GM12878 (cell line): Measurements from ENCODE around the gene PRKRIP1. TPM values are rescaled to one million over a fixed set of nuclear protein-coding genes. Genes with fewer than 3 reads are reported as not detected.

Experiments used
- ATAC-seq: fragments of 200-7000 bp; cut with Tn5 transposase; 3 replicates; pipeline ENCODE4 v1.9.1; 2020; ENCODE audit warnings: mild to moderate bottlenecking, moderate library complexity
- BruUV-seq: library from RNA; stranded (reverse); fragments of 400-500 nt; replicated peaks from 2 replicates; lab custom pipeline; 2021; lab: Mats Ljungman, UMichigan
- CTCF ChIA-PET: fragments of 300-600 bp; sonication (Branson Sonifier 250); formaldehyde crosslinking; extraction: SDS; loops from one replicate; lab custom pipeline; 2021; ENCODE audit warnings: inconsistent platforms; lab: Yijun Ruan, JAX
- POLR2A ChIA-PET: fragments of 350-600 bp; formaldehyde crosslinking; extraction: SDS; loops from one replicate; lab custom pipeline; 2021; ENCODE audit warnings: inconsistent platforms; lab: Charles Lee
- RAD21 ChIA-PET: fragments of 300-600 bp; sonication (Branson Sonifier 250); formaldehyde crosslinking; loops from one replicate; lab custom pipeline; 2023; ENCODE audit warnings: antibody characterized with exemption; ENCODE audit not compliant: unreplicated experiment; lab: Charles Lee
- SMC1A ChIA-PET: fragments of 300-600 bp; sonication (Branson Sonifier 250); formaldehyde crosslinking; loops from one replicate; lab custom pipeline; 2023; ENCODE audit not compliant: unreplicated experiment, uncharacterized antibody; lab: Charles Lee
- DNase-seq: peaks from one replicate; pipeline ENCODE4 v3.0.0-alpha.2; 2011; ENCODE audit warnings: low read depth, low spot score
- FAIRE-seq: peaks from 3 replicates; lab custom pipeline; 2011; peaks lifted over from hg19 to GRCh38; lab: Jason Lieb, UNC
- H2AFZ ChIP-seq: 2 replicates; pipeline ENCODE4 v1.6.0; 2011; ENCODE audit warnings: low read depth, low read length, control low read depth; ENCODE audit not compliant: control insufficient read depth
- H3K27ac ChIP-seq: 2 replicates; pipeline ENCODE4 v1.5.1; 2011; ENCODE audit warnings: control low read depth; ENCODE audit not compliant: control insufficient read depth, insufficient read depth
- H3K27me3 ChIP-seq, 2 experiments: replicated peaks in 1 of 2; 2 replicates each; pipeline versions ENCODE4 v1.6.0 to v1.6.1; 2011; ENCODE audit warnings: low read length in 1 of 2; ENCODE audit not compliant: control insufficient read depth in 2 of 2, insufficient read depth in 2 of 2
- H3K36me3 ChIP-seq, 2 experiments: 2 replicates each; pipeline ENCODE4 v1.5.1; 2011; ENCODE audit warnings: low read length in 1 of 2; ENCODE audit not compliant: control insufficient read depth in 2 of 2, insufficient read depth in 2 of 2
- H3K4me1 ChIP-seq: 2 replicates; pipeline ENCODE4 v1.6.1; 2011; ENCODE audit warnings: mild to moderate bottlenecking, low read length, moderate library complexity, mixed read lengths; ENCODE audit not compliant: control insufficient read depth, insufficient read depth
- H3K4me2 ChIP-seq: 2 replicates; pipeline ENCODE4 v1.6.0; 2011; ENCODE audit warnings: control low read depth; ENCODE audit not compliant: control insufficient read depth, insufficient read depth
- H3K4me3 ChIP-seq: fragments of 200-600 bp; sonication (generic); 2 replicates; pipeline ENCODE4 v1.5.1; 2016
- H3K79me2 ChIP-seq: 2 replicates; pipeline ENCODE4 v1.6.0; 2011; ENCODE audit warnings: low read length; ENCODE audit not compliant: control insufficient read depth, insufficient read depth
- H3K9ac ChIP-seq: 2 replicates; pipeline ENCODE4 v1.8.0; 2011; ENCODE audit warnings: low read length, control low read depth, mixed read lengths; ENCODE audit not compliant: control insufficient read depth, insufficient read depth
- H3K9me3 ChIP-seq: replicated peaks from 3 replicates; pipeline ENCODE4 v1.5.1; 2011; ENCODE audit warnings: mild to moderate bottlenecking, low read length; ENCODE audit not compliant: control insufficient read depth, insufficient read depth
- H4K20me1 ChIP-seq: 2 replicates; pipeline ENCODE4 v1.6.0; 2011; ENCODE audit not compliant: control insufficient read depth, insufficient read depth
- CEBPB ChIP-seq, 2 experiments: fragments of 150-350 bp in 1 of 2; IDR thresholded peaks; 2 replicates each; pipeline ENCODE4 v1.6.1; 2012 to 2014; ENCODE audit warnings: low read depth in 2 of 2, low read length in 2 of 2, borderline replicate concordance in 1 of 2, inconsistent platforms in 1 of 2
- IKZF1 ChIP-seq: fragments of 450-650 bp; conservative IDR thresholded peaks from 2 replicates; pipeline ENCODE4 v1.6.1; 2017; ENCODE audit warnings: antibody characterized with exemption, mild to moderate bottlenecking
- NFXL1 ChIP-seq: fragments of 450-650 bp; IDR thresholded peaks from 2 replicates; pipeline ENCODE4 v1.6.1; 2017; ENCODE audit warnings: antibody characterized with exemption, mild to moderate bottlenecking, borderline replicate concordance
- PKNOX1 ChIP-seq: fragments of 450-650 bp; IDR thresholded peaks from 2 replicates; pipeline ENCODE4 v1.6.1; 2016; ENCODE audit warnings: mild to moderate bottlenecking
- PML ChIP-seq: IDR thresholded peaks from 2 replicates; pipeline ENCODE4 v1.6.1; 2012; ENCODE audit warnings: low read length, inconsistent platforms
- RB1 ChIP-seq: fragments of 450-650 bp; formaldehyde crosslinking; IDR thresholded peaks from 2 replicates; pipeline ENCODE4 v1.6.1; 2017; ENCODE audit warnings: mild to moderate bottlenecking, borderline replicate concordance
- SP1 ChIP-seq: IDR thresholded peaks from one replicate; pipeline ENCODE4 v1.6.1; 2011; ENCODE audit warnings: low read depth, low read length
- TAF1 ChIP-seq: IDR thresholded peaks from 2 replicates; pipeline ENCODE4 v1.6.1; 2011; ENCODE audit warnings: mild to moderate bottlenecking, low read depth, low read length, borderline replicate concordance
- TBL1XR1 ChIP-seq: IDR thresholded peaks from 2 replicates; pipeline ENCODE4 v1.6.1; 2012; ENCODE audit warnings: low read depth, low read length, improper control_type of control experiment
- YBX1 ChIP-seq: fragments of 450-650 bp; IDR thresholded peaks from 2 replicates; pipeline ENCODE4 v1.6.1; 2016; ENCODE audit warnings: antibody characterized with exemption
- WGBS: methylation state at CpG from one replicate; pipeline ENCODE4 v1.1.6; 2016; ENCODE audit warnings: low lambda C conversion rate; ENCODE audit not compliant: insufficient replicate concordance, insufficient coverage; ENCODE audit errors: missing lambda C conversion rate; 5-methylcytosine and 5-hydroxymethylcytosine counted together
- in situ Hi-C: fragments of 300-500 bp; cut with MboI; formaldehyde crosslinking; loops from 9 replicates; pipeline ENCODE4 v1.14.3; 2018; ENCODE audit warnings: mixed read lengths
- intact Hi-C: fragments of 100-400 bp; cut with micrococcal nuclease; formaldehyde crosslinking; loops from one replicate; pipeline ENCODE4 v1.14.2; 2022; ENCODE audit not compliant: unreplicated experiment
- polyA plus RNA-seq, 11 experiments: library from polyadenylated mRNA; depleted of rRNA in 4 of 11; unstranded in 6 of 11; stranded (reverse) in 5 of 11; fragments of >200 nt; fragmentation: Nextera tagmentation in 4 of 11; fragmentation: Illumina TruSeq in 1 of 11; extraction: Ambion mirVana in 4 of 11; extraction: Trizol in 1 of 11; gene quantifications; 1 replicate in 1 of 11; 2 replicates in 10 of 11; pipeline versions ENCODE4 v1.2.1 to v1.2.3, GENCODE V29; 2011 to 2016; ENCODE audit warnings: inconsistent platforms in 2 of 11, missing spikeins in 2 of 11, low read depth in 1 of 11
- total RNA-seq, 4 experiments: library from RNA; depleted of rRNA in 3 of 4; stranded (reverse); fragments of >200 nt in 3 of 4; fragmentation: Illumina TruSeq in 1 of 4; extraction: Trizol in 1 of 4; gene quantifications; 2 replicates each; pipeline versions ENCODE4 v1.2.1 to v1.2.3, GENCODE V29; 2013 to 2021
- TF ChIP-seq, protein P1 (sequence below): fragments of 450-650 bp; IDR thresholded peaks from 2 replicates; pipeline ENCODE4 v1.6.1; 2017; ENCODE audit warnings: mild to moderate bottlenecking, moderate library complexity
- TF ChIP-seq, protein P2 (sequence below): fragments of 450-650 bp; IDR thresholded peaks from 2 replicates; pipeline ENCODE4 v1.6.1; 2017; ENCODE audit warnings: antibody characterized with exemption, mild to moderate bottlenecking, moderate library complexity
- TF ChIP-seq, protein P3 (sequence below): IDR thresholded peaks from 2 replicates; pipeline ENCODE4 v1.6.1; 2012; ENCODE audit warnings: low read length, inconsistent platforms

The PRKRIP1 gene
- total and polyA plus RNA-seq, 10 of the 15 experiments (the other 5 are each of a cell fraction or from before 2014, with no cell fraction given): 17.0 to 38.4 (median 25.5) TPM

DNA sequence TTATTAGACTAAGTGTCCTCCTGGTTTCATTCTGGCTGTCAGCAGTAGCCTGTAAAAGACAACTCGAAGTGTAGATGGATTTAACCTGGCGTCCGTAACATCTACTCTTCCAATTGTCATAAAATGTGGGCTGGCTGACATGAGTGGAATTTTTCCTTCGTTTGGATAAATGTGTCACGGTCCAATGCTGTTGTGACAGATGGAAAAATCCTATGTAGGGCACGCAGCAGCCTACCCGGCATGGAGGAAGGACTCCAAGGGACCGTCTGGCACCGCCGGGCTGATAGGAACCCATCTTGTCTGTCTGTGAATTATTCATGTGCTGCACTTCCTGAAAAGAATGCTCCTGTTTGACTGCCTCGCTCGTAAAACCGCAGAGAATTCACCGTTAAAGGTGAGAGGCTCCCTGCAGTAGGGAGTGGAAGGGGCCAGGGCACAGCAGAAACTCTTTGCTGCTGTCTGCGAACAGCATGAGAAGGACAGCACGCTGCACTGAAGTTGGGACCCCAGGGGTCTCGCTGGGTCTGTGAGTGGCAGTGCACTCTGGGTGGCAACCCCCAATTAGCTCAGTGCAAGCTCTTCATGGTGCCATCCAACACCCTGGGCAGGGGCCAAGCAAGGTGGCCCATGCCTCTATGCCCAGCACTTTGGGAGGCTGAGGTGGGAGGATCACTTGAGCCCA, 35.6 kb downstream of the PRKRIP1 start:
- no TSS peak for BruUV-seq
- peak overlapping the region; percentile 15; the same call in 1 of the 2 replicates for H3K4me3 ChIP-seq
- ChIA-PET RAD21 (interaction anchor here (1.1 to 2.8 kb wide), 5 partner anchors 12 to 35 kb away, joined by 4 to 26 read pairs (median 6); no protein-coding TSS in a partner anchor), CTCF (interaction anchor here (1.2 to 5.0 kb wide), 4 partner anchors 10 to 25 kb away, joined by 3 to 39 read pairs (median 5); no protein-coding TSS in a partner anchor), POLR2A (interaction anchor here (0.6 to 13.0 kb wide), 9 partner anchors 7 to 33 kb away, joined by 3 to 210 read pairs (median 4); partner anchors contain the start of genes ALKBH4 and LRWD1), SMC1A (interaction anchor here (0.5 to 3.2 kb wide), 8 partner anchors 10 to 27 kb away, joined by 3 to 12 read pairs (median 5); no protein-coding TSS in a partner anchor)
- peak overlapping the region; percentile 72 for H3K9ac ChIP-seq
- FAIRE-seq (peak; percentile 97), ATAC-seq (peak; percentile 49), DNase-seq (no peak)
- intact Hi-C loops (no loop called here), in situ Hi-C loops (no loop called here)
- no peaks in the 10 kb centered on the region for H4K20me1 ChIP-seq
- H3K4me2 ChIP-seq: peak overlapping the region; percentile 92
- H3K4me1 ChIP-seq: peaks cover 45% of the 10 kb centered on the region
- WGBS: 1% methylated on average over 17 of the region's 17 CpGs
- peaks cover 0 to 5% of the 10 kb centered on the region in 2 experiments; a peak in 3 of 4 replicates for H3K36me3 ChIP-seq
- peak overlapping the region; percentile 93 for H3K27ac ChIP-seq
- H2AFZ ChIP-seq: peak overlapping the region; percentile 33; the same call in 1 of the 2 replicates
- H3K27me3 ChIP-seq: no peaks in the 10 kb centered on the region
- H3K79me2 ChIP-seq: peaks cover 29% of the 10 kb centered on the region
- no peaks in the 10 kb centered on the region for H3K9me3 ChIP-seq
- TF ChIP-seq PML: no peak
- no peak for TF ChIP-seq RB1
- TF ChIP-seq, protein P1, sequence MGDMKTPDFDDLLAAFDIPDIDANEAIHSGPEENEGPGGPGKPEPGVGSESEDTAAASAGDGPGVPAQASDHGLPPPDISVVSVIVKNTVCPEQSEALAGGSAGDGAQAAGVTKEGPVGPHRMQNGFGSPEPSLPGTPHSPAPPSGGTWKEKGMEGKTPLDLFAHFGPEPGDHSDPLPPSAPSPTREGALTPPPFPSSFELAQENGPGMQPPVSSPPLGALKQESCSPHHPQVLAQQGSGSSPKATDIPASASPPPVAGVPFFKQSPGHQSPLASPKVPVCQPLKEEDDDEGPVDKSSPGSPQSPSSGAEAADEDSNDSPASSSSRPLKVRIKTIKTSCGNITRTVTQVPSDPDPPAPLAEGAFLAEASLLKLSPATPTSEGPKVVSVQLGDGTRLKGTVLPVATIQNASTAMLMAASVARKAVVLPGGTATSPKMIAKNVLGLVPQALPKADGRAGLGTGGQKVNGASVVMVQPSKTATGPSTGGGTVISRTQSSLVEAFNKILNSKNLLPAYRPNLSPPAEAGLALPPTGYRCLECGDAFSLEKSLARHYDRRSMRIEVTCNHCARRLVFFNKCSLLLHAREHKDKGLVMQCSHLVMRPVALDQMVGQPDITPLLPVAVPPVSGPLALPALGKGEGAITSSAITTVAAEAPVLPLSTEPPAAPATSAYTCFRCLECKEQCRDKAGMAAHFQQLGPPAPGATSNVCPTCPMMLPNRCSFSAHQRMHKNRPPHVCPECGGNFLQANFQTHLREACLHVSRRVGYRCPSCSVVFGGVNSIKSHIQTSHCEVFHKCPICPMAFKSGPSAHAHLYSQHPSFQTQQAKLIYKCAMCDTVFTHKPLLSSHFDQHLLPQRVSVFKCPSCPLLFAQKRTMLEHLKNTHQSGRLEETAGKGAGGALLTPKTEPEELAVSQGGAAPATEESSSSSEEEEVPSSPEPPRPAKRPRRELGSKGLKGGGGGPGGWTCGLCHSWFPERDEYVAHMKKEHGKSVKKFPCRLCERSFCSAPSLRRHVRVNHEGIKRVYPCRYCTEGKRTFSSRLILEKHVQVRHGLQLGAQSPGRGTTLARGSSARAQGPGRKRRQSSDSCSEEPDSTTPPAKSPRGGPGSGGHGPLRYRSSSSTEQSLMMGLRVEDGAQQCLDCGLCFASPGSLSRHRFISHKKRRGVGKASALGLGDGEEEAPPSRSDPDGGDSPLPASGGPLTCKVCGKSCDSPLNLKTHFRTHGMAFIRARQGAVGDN: peak; percentile 78
- TF ChIP-seq PKNOX1: no peak; the same call in 1 of the 2 replicates
- TF ChIP-seq NFXL1: no peak
- no peak for TF ChIP-seq CEBPB (IDR thresholded peaks at IDR 0.05; ENCODE audit: borderline replicate concordance in 1 of 2, low read depth in 2 of 2, low read length in 2 of 2)
- TF ChIP-seq, protein P2, sequence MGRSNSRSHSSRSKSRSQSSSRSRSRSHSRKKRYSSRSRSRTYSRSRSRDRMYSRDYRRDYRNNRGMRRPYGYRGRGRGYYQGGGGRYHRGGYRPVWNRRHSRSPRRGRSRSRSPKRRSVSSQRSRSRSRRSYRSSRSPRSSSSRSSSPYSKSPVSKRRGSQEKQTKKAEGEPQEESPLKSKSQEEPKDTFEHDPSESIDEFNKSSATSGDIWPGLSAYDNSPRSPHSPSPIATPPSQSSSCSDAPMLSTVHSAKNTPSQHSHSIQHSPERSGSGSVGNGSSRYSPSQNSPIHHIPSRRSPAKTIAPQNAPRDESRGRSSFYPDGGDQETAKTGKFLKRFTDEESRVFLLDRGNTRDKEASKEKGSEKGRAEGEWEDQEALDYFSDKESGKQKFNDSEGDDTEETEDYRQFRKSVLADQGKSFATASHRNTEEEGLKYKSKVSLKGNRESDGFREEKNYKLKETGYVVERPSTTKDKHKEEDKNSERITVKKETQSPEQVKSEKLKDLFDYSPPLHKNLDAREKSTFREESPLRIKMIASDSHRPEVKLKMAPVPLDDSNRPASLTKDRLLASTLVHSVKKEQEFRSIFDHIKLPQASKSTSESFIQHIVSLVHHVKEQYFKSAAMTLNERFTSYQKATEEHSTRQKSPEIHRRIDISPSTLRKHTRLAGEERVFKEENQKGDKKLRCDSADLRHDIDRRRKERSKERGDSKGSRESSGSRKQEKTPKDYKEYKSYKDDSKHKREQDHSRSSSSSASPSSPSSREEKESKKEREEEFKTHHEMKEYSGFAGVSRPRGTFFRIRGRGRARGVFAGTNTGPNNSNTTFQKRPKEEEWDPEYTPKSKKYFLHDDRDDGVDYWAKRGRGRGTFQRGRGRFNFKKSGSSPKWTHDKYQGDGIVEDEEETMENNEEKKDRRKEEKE: no peak
- TF ChIP-seq IKZF1: peak; percentile 82
- no peak; the same call in 1 of the 2 replicates for TF ChIP-seq TAF1
- TF ChIP-seq TBL1XR1: no peak
- TF ChIP-seq SP1: no peak
- TF ChIP-seq, protein P3, sequence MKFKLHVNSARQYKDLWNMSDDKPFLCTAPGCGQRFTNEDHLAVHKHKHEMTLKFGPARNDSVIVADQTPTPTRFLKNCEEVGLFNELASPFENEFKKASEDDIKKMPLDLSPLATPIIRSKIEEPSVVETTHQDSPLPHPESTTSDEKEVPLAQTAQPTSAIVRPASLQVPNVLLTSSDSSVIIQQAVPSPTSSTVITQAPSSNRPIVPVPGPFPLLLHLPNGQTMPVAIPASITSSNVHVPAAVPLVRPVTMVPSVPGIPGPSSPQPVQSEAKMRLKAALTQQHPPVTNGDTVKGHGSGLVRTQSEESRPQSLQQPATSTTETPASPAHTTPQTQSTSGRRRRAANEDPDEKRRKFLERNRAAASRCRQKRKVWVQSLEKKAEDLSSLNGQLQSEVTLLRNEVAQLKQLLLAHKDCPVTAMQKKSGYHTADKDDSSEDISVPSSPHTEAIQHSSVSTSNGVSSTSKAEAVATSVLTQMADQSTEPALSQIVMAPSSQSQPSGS: no peak
- TF ChIP-seq YBX1: no peak
